ENCODE results near the gene RPN1.

The RPN1 gene

GRCh38 chr3:128585974-128586373 lies 64.6 kb downstream of the RPN1 start:
- Mint-ChIP-seq H3K4me1 (peaks cover 24% of the 10 kb centered on the region), H3K36me3 (ENCODE audit: low read depth) (no peaks in the 10 kb centered on the region), H3K27ac (peak overlapping the region; percentile 57), H3K9me3 (peaks cover 4% of the 10 kb centered on the region), H3K4me3 (no peak overlapping the region), H3K27me3 (peaks cover 5% of the 10 kb centered on the region)
- ATAC-seq (no peak), DNase-seq (no peak)

GRCh38 chr3:128585189-128585588 lies 65.4 kb downstream of the RPN1 start:
- peaks cover 5% of the 10 kb centered on the region for H3K27me3 Mint-ChIP-seq
- DNase-seq (no peak), ATAC-seq (no peak)
- no peak overlapping the region for H3K4me3 Mint-ChIP-seq
- no peak overlapping the region for H3K27ac Mint-ChIP-seq
- H3K36me3 Mint-ChIP-seq (ENCODE audit: low read depth), result no peaks in the 10 kb centered on the region
- peaks cover 4% of the 10 kb centered on the region for H3K9me3 Mint-ChIP-seq
- peaks cover 24% of the 10 kb centered on the region for H3K4me1 Mint-ChIP-seq

- ATAC-seq, result peak; percentile 97
- Mint-ChIP-seq H3K4me3 (no peak overlapping the region), H3K9me3 (no peaks in the 10 kb centered on the region), H3K4me1 (peaks cover 24% of the 10 kb centered on the region), H3K36me3 (ENCODE audit: low read depth) (no peaks in the 10 kb centered on the region), H3K27me3 (peaks cover 5% of the 10 kb centered on the region), H3K27ac (no peak overlapping the region)
- peak; percentile 71 for DNase-seq
These were observed 66.1 kb downstream of the RPN1 start for GRCh38 chr3:128584412-128585020.

- Mint-ChIP-seq H3K9me3 (no peaks in the 10 kb centered on the region), H3K27me3 (peaks cover 7% of the 10 kb centered on the region), H3K4me1 (peaks cover 14% of the 10 kb centered on the region), H3K36me3 (ENCODE audit: low read depth) (no peaks in the 10 kb centered on the region), H3K4me3 (no peak overlapping the region), H3K27ac (no peak overlapping the region)
- no peak for ATAC-seq
- no peak for DNase-seq
These were observed 69.1 kb downstream of the RPN1 start for GRCh38 chr3:128581566-128581965.

GRCh38 chr3:128579927-128580326 lies 70.7 kb downstream of the RPN1 start:
- ATAC-seq (no peak), DNase-seq (no peak)
- no peaks in the 10 kb centered on the region for H3K36me3 Mint-ChIP-seq (ENCODE audit: low read depth)
- H3K27ac Mint-ChIP-seq, result no peak overlapping the region
- peaks cover 11% of the 10 kb centered on the region for H3K27me3 Mint-ChIP-seq
- H3K4me1 Mint-ChIP-seq, result peaks cover 5% of the 10 kb centered on the region
- H3K4me3 Mint-ChIP-seq, result no peak overlapping the region
- H3K9me3 Mint-ChIP-seq, result no peaks in the 10 kb centered on the region

- Mint-ChIP-seq H3K4me1 (peaks cover 10% of the 10 kb centered on the region), H3K27me3 (peaks cover 17% of the 10 kb centered on the region), H3K27ac (no peak overlapping the region), H3K4me3 (no peak overlapping the region), H3K9me3 (no peaks in the 10 kb centered on the region), H3K36me3 (ENCODE audit: low read depth) (no peaks in the 10 kb centered on the region)
- ATAC-seq (no peak), DNase-seq (no peak)
These were observed 72.3 kb downstream of the RPN1 start for GRCh38 chr3:128578346-128578745.

- Mint-ChIP-seq H3K27me3 (peaks cover 14% of the 10 kb centered on the region), H3K36me3 (ENCODE audit: low read depth) (no peaks in the 10 kb centered on the region), H3K27ac (no peak overlapping the region), H3K4me1 (peaks cover 16% of the 10 kb centered on the region), H3K9me3 (no peaks in the 10 kb centered on the region), H3K4me3 (no peak overlapping the region)
- no peak for ATAC-seq
- DNase-seq, result no peak
These were observed 72.9 kb downstream of the RPN1 start for GRCh38 chr3:128577711-128578110.

GRCh38 chr3:128576290-128576689 lies 74.3 kb downstream of the RPN1 start:
- H3K4me3 Mint-ChIP-seq, result no peak overlapping the region
- no peak for ATAC-seq

GRCh38 chr3:128575777-128576176 lies 74.8 kb downstream of the RPN1 start:
- H3K9me3 Mint-ChIP-seq, result no peaks in the 10 kb centered on the region
- peaks cover 25% of the 10 kb centered on the region for H3K4me1 Mint-ChIP-seq
- H3K27ac Mint-ChIP-seq, result no peak overlapping the region
- H3K27me3 Mint-ChIP-seq, result peaks cover 21% of the 10 kb centered on the region
- ATAC-seq, result no peak
- no peak overlapping the region for H3K4me3 Mint-ChIP-seq
- no peak for DNase-seq
- no peaks in the 10 kb centered on the region for H3K36me3 Mint-ChIP-seq (ENCODE audit: low read depth)

More at GRCh38 chr3:128576290-128576689, 74.3 kb downstream of the RPN1 start:
- peaks cover 17% of the 10 kb centered on the region for H3K27me3 Mint-ChIP-seq
- no peak overlapping the region for H3K27ac Mint-ChIP-seq
- H3K9me3 Mint-ChIP-seq, result no peaks in the 10 kb centered on the region
- no peak for DNase-seq
- peaks cover 23% of the 10 kb centered on the region for H3K4me1 Mint-ChIP-seq
- H3K36me3 Mint-ChIP-seq (ENCODE audit: low read depth), result no peaks in the 10 kb centered on the region

- DNase-seq, result peak; percentile 29
- peak overlapping the region; percentile 86 for H3K27ac Mint-ChIP-seq
- no peaks in the 10 kb centered on the region for H3K9me3 Mint-ChIP-seq
- peaks cover 25% of the 10 kb centered on the region for H3K4me1 Mint-ChIP-seq
- peak overlapping the region; percentile 34 for H3K4me3 Mint-ChIP-seq
- no peaks in the 10 kb centered on the region for H3K36me3 Mint-ChIP-seq (ENCODE audit: low read depth)
- H3K27me3 Mint-ChIP-seq, result peaks cover 26% of the 10 kb centered on the region
- peak; percentile 12 for ATAC-seq
These were observed 76.9 kb downstream of the RPN1 start for GRCh38 chr3:128573707-128574162.

GRCh38 chr3:128573160-128573559 lies 77.5 kb downstream of the RPN1 start:
- peak overlapping the region; percentile 86 for H3K27ac Mint-ChIP-seq
- no peaks in the 10 kb centered on the region for H3K36me3 Mint-ChIP-seq (ENCODE audit: low read depth)
- H3K27me3 Mint-ChIP-seq, result peaks cover 24% of the 10 kb centered on the region
- no peaks in the 10 kb centered on the region for H3K9me3 Mint-ChIP-seq
- H3K4me3 Mint-ChIP-seq, result peak overlapping the region; percentile 40
- ATAC-seq (peak; percentile 78), DNase-seq (peak; percentile 37)
- peaks cover 25% of the 10 kb centered on the region for H3K4me1 Mint-ChIP-seq

GRCh38 chr3:128572644-128573105 lies 77.9 kb downstream of the RPN1 start:
- DNase-seq (peak; percentile 62), ATAC-seq (peak; percentile 87)
- Mint-ChIP-seq H3K9me3 (no peaks in the 10 kb centered on the region), H3K27ac (peak overlapping the region; percentile 86), H3K27me3 (peaks cover 24% of the 10 kb centered on the region), H3K36me3 (ENCODE audit: low read depth) (no peaks in the 10 kb centered on the region), H3K4me1 (peaks cover 25% of the 10 kb centered on the region), H3K4me3 (peak overlapping the region; percentile 40)

GRCh38 chr3:128572013-128572412 lies 78.6 kb downstream of the RPN1 start:
- Mint-ChIP-seq H3K4me1 (peaks cover 25% of the 10 kb centered on the region), H3K4me3 (no peak overlapping the region), H3K27ac (no peak overlapping the region), H3K36me3 (ENCODE audit: low read depth) (no peaks in the 10 kb centered on the region), H3K9me3 (no peaks in the 10 kb centered on the region), H3K27me3 (peaks cover 24% of the 10 kb centered on the region)
- no peak for DNase-seq
- ATAC-seq, result no peak
